ENCODE data around the gene HDLBP.

The HDLBP gene, protein sequence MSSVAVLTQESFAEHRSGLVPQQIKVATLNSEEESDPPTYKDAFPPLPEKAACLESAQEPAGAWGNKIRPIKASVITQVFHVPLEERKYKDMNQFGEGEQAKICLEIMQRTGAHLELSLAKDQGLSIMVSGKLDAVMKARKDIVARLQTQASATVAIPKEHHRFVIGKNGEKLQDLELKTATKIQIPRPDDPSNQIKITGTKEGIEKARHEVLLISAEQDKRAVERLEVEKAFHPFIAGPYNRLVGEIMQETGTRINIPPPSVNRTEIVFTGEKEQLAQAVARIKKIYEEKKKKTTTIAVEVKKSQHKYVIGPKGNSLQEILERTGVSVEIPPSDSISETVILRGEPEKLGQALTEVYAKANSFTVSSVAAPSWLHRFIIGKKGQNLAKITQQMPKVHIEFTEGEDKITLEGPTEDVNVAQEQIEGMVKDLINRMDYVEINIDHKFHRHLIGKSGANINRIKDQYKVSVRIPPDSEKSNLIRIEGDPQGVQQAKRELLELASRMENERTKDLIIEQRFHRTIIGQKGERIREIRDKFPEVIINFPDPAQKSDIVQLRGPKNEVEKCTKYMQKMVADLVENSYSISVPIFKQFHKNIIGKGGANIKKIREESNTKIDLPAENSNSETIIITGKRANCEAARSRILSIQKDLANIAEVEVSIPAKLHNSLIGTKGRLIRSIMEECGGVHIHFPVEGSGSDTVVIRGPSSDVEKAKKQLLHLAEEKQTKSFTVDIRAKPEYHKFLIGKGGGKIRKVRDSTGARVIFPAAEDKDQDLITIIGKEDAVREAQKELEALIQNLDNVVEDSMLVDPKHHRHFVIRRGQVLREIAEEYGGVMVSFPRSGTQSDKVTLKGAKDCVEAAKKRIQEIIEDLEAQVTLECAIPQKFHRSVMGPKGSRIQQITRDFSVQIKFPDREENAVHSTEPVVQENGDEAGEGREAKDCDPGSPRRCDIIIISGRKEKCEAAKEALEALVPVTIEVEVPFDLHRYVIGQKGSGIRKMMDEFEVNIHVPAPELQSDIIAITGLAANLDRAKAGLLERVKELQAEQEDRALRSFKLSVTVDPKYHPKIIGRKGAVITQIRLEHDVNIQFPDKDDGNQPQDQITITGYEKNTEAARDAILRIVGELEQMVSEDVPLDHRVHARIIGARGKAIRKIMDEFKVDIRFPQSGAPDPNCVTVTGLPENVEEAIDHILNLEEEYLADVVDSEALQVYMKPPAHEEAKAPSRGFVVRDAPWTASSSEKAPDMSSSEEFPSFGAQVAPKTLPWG (N-terminal part only)

DNA sequence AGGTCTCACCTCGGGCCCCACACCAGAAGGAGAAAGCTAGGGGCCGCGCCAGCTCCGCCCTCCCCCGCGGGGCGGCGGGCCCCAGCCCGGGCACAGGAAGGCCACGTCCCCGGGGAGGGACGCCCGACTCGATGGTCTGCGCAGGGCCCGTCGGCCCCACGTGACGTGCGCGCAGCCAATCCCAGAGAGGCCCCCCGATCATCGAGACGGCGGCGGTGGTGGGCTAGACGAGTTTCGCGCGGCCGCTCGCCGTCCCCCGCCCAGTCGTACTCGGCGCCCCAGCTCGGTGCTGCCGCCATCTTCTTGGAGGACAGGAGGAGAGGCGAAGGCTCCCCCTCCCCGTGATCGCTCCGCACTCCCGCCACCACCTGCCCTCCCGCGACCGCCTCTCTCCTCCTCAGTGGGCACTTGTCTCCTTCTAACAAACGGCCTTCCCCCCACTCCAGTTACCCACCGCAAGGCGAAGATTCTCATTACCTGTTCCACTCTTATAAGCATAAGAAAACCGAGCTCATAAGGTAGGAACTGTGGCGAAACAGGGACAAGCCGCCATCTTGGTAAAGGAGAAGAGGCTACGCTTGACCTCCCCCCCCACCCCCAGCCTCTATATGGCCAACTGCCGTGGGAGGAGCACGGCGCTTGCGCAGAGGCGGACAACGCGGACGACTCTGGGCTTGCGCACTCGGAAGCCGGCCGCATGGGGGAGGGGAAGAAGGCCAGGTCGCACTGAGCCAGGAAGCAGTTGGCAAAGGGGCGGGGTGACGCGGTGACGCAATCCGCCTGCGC is at the start of gene HDLBP:
HDLBP (minus strand) TSS at position 580 of the 786 bp plus-strand sequence. CDS start 48,803 bp downstream, outside the sequence.
- peak; percentile 100 for DNase-seq (ENCODE audit: low read depth in 2 of 3, low spot score in 1 of 3)

DNA sequence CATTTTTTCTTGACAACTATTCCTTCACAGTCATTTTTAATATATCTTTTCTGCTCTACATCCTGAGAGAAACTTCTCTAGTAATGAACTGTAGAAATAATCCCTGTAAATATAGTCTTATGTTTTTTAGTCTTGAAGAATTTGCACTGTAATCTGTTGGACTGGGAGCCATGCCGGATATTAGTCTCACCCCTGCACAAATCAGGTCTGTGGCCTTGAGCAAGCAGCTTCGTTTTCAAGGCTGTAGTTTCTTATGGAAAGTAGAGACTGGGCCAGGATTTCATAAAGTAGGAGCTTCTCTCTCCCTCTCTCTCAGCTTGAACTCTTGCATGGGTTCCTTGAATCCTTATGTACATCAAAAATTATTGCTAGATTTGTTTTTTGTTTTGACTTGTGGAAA is 49.3 kb upstream of the HDLBP start:
- no peak for DNase-seq (ENCODE audit: low read depth in 2 of 3, low spot score in 1 of 3)

DNA sequence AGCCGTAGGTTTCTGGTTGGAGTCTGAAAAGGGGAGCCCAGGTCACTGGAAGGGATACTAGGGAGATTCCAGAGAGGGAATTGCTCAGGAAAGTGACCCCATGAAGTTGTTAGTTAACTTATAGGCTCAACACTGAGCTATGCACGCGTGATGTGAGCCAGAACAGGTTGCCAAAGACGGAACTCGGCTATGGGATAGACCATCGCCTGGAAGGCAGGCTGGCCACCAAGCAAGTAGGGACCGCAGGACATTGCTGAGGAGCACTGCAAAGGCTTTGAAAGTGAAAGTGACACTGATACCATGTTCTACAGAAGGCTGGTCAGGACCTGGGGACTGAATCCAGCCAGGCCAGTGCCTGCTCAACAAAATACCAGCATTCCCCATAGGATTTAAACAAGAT is 48.0 kb upstream of the HDLBP start:
- DNase-seq (ENCODE audit: low read depth in 2 of 3, low spot score in 1 of 3): no peak

DNA sequence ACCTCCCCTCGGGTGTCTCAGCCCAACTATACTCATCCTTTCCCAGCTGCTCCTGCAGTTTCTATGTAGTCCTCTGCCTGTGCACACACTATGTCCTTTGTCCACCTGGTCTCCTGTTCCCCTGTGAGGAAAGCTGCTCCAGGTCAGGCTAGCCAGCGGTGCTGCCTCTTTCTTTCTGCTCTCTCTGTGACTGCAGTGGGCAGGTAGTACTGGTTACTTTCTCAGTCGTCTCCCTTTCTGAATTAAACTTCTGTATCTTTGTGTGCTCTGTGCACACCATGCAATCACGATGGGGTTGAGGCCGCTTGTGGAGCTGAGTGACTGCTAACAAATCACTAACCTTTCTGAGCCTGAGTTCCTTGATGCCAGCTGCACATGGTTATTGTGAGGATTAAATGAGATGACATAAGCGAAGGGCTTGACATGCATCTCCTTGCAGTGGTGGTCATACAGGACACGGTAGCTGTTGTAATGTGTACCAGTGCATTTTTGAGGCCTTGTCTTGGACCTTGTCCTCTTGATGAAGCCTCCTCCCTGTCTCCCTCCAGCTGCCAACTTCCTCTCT is 44.1 kb upstream of the HDLBP start:
- DNase-seq (ENCODE audit: low read depth in 2 of 3, low spot score in 1 of 3): no peak

DNA sequence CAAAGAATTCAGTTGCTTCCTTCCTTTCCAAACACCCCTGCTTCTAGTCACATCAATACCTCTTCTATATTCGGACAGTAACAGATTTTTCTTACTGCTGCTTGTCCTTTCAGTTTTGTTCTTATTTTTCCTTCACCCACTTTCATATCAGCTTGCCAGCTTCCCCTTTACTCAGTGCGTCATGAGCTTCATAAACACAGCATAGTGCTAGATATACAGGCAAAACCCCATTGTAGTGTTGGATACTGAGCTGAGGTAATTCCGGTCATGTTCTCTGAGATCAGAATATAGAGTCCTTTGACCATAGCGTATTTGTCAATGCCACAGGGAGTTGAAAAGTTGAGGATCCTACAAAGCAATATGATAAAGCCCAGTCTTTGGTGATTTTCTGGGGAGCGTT is 43.0 kb upstream of the HDLBP start:
- DNase-seq (ENCODE audit: low read depth in 2 of 3, low spot score in 1 of 3): no peak

DNA sequence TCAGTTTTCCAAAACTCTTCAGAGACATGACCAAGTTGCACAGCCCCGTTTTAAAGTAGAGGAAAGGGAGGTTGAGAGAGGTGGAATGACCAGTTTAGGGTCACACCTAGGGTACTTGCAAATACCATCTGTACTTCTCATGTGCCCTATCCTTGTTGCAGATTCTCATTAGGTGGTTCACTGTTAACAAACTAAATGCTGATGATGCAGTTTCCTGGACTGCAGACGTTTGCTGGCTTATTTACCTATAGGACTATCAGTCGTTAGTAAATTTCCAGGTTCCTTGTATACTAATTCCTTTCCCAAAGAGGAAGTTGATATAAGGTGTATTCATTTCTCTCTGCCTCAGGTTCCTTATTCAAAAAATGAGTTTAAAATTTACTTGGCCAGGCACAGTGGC is 42.1 kb upstream of the HDLBP start:
- DNase-seq (ENCODE audit: low read depth in 2 of 3, low spot score in 1 of 3): no peak

DNA sequence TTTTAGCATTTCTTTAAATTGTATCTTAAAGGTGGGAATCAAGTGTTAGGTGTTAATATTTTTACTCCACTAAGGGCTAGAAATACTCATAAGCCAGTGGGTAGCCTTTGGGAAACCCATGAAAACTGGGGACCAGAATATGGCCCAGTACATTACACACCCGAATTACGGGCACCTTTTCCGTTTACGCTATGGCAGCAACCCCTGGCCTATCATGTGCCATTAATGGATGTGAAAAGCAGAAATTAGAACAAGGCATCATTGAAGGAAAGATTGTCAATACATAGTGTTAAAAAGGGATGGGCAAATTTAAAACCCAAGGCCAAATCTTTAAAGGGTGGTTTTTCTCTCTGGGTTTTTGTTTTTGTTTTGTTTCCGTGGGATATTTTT is 41.4 kb upstream of the HDLBP start:
- DNase-seq (ENCODE audit: low read depth in 2 of 3, low spot score in 1 of 3): no peak

DNA sequence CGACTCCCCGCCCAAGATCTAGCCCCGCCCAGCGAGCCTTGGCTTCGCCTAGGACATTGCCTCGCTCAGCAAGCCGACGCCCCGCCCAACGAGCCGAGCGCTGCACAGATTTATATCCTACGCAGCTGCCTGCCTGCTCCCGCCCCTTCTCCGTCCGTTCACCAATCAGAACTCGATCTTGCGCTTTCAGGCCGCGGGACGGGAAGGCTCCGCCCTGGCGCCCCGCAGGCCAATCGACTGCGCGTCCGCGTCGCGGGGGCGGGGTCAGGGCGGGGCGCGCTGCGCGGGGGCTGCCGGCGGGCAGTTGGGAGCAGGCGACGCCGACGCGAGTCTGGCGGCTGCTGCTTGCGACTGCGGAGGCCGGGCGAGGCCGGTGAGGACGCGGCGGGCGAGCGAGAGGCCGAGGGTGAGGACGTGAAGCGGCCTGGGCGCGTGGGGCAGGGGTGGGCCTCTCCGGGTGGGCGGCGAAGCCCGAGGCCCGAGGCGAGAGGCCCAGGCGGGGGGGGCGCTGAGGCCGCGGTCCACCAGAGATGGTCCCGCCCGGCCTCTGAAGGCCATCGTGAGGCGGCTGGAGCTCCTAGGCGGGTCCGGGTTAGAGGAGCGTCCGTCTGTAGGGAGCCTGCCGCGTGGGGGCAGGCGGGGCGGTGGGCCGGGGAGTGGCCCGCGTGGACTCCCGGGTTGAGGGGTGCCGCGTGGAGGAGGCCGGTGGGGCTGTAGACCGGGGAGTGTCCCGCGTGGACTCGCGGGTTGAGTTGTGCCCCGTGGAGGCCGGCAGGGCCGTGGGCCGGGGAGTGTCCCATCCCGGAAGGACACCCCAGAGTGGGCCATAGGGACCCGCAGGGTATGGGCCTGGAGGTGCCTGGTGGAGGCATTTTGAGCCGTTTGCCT is 40.8 kb upstream of the HDLBP start, which contains the start of gene FARP2:
FARP2 (plus strand) TSS at position 303 of the 888 bp plus-strand sequence. CDS start 16,823 bp downstream, outside the sequence.
- peak; percentile 94 to 97 (median 94) for DNase-seq (ENCODE audit: low read depth in 2 of 3, low spot score in 1 of 3)

DNA sequence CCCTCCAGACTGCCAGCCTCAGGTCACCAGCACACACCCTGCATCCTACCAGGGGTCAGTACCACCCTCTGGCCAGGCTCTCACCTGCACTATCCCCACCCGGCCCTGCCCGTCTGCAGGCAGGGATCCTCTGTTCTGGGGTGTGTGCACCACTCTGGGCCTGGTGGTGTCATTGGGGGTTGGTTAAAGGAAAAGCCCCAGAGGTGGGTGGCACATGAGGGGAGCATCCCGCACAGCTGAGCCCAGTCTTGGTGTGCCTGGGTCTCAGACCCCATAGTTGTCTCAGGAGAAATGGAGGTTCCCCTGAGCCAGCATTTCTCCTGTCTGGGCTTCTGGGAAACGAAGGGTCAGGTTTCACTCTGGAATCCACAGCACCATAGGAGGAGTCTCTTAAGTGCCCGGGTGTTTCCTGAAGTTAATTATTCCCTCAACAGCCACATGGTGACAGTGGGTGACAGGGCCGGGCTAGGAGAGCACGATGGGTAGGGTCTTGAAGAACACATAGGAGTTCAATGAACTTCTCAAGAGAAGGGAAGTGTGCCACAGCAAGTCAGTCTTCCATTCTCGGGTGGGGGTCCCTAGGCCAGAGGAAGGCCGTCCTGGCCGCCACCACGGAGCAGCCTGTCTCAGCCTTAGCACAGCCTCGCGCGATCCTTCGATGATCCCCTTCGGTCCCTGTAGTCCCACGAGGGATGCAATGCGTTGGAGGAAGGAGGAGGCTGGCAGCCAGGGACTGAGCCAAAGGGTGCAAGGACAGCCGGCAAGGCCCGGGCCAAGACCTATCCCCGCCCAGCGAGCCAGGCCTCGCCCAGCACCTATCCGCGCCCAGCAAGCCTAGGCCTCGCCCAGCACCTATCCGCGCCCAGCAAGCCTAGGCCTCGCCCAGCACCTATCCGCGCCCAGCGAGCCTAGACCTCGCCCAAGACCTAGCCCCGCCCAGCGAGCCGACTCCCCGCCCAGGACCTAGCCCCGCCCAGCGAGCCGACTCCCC is 39.5 kb upstream of the HDLBP start:
- DNase-seq (ENCODE audit: low read depth in 2 of 3, low spot score in 1 of 3): peak; percentile 47 to 82 (median 56)

DNA sequence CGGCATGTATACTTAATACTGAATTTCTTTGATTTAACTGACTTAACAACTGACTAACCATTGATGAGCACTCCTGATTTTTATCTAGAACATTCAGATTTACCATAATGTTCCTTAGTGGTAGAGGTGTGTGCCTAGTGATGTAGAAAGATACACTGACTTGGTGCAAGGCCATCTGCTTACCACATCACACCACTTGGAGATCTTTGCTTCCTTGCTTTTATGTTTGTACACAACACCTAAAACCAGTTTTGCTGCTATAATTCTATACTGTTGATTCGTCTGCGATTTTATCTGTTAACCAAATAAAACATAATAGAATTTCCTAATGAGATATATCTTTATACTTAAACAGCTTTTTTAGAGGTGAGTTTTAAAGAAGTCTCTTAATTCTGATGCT is 36.8 kb upstream of the HDLBP start:
- DNase-seq (ENCODE audit: low read depth in 2 of 3, low spot score in 1 of 3): no peak

DNA sequence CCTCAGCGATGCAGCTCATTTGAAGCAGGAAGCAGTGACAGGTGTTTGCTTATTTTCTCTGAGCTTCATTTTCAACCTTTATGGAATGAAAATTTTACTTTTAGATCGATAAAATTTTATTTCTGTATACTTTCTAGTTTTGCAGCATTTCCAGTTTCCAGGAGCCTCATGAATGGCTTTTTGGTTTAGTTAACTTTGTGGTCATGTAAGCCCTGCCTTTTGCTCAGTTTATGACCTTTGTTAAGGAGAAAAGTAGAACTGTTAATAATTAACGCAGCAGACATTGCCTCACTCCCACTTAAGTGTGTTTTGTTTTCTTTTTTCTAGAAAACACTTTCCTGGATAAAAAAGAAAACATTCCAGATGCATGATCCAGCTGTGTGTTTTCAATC is 36.2 kb upstream of the HDLBP start:
- no peak for DNase-seq (ENCODE audit: low read depth in 2 of 3, low spot score in 1 of 3)

DNA sequence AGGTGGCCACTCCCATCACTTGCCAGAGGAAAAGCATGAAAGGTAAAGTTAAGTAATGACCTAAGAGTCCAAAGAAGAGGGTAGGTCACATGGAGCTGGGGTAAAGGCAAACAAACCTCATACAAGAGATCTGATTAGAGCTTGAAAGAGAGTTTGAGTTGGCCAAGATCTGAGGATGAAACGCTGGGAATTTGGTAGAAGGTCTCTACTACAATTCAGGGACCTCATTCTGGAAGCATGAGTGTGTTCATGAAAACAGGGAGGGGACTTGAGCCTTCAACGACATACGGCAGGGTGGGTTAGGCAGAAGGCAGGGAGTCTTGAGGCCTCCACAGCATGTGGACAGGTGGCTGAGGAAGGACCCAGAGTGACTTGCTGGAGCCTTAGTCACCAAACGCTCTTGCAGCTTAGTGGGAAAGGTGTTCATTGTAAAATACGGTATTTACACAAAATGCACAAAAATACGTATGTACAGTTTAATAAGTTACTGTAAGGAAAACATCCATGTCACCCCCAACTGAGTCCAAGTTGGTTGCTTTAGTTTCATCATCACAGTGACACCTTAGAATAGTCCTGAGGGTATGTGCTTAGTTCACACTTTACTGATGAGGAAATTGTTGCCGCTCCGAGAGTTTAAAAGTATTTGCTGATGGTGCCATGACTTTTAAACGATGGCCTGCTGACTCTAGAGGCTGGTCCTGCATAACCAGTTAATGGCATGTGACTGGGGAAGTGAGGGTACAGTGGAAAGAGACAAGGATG is 35.6 kb upstream of the HDLBP start:
- DNase-seq (ENCODE audit: low read depth in 2 of 3, low spot score in 1 of 3): no peak

DNA sequence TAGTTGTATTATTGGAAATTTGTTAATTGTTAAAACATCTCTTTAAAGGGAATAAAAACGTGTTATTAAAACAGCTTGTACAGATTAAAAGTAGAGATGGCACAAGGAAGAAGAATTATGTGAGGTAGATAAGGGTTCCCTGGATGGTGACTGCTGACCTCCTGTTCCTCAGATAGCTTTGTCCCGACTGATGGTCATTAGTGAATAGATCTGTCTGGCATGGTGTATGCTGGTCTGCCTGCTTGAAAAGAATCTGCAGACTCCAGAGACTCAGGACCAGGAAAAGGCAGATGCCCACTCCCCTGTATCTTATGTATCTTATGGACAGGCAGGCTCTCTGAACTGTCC is 35.0 kb upstream of the HDLBP start:
- DNase-seq (ENCODE audit: low read depth in 2 of 3, low spot score in 1 of 3): no peak

DNA sequence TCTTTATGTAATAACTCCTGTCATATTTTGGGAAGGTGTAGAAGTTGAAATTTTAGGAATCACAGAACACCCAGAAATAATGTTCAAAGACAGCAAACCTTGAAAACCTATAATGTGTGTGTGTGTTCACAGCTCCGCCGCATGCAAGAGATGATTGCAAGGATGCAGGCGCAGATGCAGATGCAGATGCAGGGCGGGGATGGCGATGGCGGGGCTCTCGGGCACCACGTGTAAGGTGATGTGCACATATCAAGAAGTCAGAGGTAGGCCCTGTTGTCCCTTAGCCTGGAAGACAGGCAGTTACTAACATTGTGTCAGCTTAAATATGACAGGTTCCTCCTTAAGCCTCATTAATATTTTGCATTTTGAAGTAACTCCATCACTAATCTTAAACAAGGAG is 34.5 kb upstream of the HDLBP start:
- no peak for DNase-seq (ENCODE audit: low read depth in 2 of 3, low spot score in 1 of 3)

DNA sequence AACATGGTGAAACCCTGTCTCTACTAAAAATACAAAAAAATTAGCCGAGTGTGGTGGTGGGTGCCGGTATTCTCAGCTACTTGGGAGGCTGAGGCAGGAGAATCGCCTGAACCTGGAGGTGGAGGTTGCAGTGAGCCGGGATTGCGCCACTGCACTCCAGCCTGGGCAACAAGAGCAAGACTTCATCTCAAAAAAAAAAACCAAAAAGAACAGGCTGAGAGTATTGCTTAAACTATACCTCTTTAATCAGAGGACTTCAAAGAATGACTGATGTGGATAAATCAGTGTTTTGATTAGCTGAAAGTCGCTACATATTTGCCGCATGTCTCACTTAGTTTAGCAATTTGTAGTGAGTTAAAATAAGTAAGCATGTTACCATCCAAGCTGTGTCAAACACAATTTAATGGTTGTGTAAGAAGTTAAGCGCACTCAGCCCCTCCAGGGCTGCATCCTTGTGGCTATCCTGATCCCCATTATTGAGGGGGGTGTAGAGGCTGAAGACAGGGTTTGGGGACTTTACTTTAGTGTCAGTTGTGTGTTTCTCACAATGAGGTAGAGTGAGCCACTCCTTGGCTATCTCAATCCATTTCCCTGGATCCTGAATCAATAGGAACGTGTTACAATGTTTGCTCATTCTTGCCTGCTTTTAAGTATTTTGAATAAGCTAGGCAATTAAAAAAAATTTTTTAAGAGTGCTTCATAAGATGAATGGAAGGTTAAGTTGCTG is 29.6 kb upstream of the HDLBP start:
- no peak for DNase-seq (ENCODE audit: low read depth in 2 of 3, low spot score in 1 of 3)

DNA sequence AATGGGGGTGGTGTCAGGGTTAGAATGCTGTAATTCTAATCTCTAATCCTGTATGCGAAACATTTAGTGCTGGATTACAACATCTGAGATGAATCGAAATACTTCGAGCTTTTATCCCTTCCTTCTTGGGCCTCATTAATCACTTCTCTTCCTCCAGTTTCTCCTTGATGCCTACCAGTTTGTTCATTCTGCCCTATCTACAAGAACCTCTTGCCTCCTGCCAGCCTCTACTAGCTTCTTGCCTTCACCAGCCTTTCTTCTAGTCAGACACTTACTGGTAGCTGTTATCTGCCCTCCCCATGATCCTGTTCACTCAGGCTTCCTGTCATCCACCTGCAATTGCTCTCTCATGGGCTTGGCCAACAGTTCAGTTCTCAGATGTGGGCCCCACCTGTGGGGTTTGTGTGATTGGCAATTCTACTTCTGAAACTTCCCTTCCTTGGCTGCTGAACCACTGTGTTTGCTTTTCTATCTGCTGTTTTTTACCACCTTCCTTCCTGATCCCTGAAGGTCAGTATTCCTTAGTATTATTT is 25.2 kb upstream of the HDLBP start:
- no peak for DNase-seq (ENCODE audit: low read depth in 2 of 3, low spot score in 1 of 3)

Measured in stimulated activated CD4-positive, alpha-beta T cell treated with anti-CD3 and anti-CD28 coated beads, Interleukin-12 subunit alpha, Interleukin-12 subunit beta, amount 100 ng/mL, for 48 hours (primary cell).